Stimulated activated CD4-positive, alpha-beta T cell treated with anti-CD3 and anti-CD28 coated beads, Interleukin-4, amount 100 ng/mL, for 24 hours (primary cell): ENCODE results near the gene GOLGA8A.
"Not testable (repeated sequence)": the region's sequence is repeated elsewhere in the genome, so short reads cannot be mapped to it uniquely, and the experiment has no call there.

Experiments
- DNase-seq: peaks from one replicate; pipeline ENCODE4 v3.0.0-alpha.2; 2020

GOLGA8A gene

DNA sequence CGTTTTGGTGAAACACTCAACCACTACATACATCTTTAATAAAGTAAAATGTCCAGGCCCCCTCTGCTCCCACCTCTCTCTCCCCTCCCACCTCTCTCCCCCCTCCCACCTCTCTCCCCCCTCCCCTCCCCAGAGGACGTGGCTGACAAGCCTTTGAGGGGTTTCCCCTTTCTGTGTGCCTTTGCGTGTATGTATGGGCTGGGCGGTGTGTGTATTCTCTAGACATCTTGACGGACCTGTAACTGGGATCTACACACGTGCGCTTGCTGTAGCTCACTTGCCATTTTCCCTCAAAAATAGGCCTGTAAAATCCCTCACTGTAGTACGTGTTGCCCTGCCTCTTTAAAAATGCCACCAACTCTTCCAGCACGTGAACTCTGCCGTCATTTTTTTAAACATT is 28.6 kb downstream of the GOLGA8A start:
- DNase-seq: not testable (repeated sequence)

DNA sequence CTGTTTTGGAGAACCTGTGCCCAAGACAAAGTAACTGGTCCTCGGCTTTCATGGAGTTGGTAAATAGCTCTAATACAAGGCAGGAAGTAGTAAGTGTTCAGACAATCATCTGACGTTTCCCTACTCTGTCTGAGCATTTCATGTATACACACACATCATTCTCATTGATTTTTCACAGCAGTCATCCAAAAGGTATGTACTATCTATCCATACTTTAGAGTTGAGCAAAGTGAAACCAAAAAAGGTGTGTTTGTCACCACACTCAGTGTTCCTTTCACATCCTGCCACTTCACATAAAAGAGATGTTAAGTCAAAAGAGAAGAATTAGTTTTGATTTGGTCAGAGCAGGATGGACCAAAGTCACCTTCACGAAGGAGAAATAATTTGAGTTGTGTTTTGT is 33.7 kb downstream of the GOLGA8A start:
- not testable (repeated sequence) for DNase-seq

DNA sequence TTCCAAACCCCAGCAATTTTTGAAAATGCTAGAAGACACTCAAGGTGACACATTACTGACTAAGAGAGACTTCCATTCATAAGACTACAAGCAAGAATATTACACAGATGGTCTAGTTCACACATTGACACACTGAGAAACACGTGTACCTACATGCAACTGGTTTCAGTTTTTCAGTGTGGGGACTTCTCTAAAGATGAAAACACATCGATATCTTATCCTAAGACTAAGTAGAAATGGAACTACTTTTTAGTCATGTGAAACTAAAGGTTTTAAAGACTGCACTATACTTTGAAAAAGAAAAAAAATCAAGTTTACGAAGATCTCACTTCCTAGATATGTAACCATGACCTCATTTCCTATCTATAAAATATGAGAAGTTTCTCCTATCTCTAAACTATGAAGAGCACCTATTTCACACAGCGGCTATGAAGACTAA is 34.4 kb downstream of the GOLGA8A start:
- not testable (repeated sequence) for DNase-seq

DNA sequence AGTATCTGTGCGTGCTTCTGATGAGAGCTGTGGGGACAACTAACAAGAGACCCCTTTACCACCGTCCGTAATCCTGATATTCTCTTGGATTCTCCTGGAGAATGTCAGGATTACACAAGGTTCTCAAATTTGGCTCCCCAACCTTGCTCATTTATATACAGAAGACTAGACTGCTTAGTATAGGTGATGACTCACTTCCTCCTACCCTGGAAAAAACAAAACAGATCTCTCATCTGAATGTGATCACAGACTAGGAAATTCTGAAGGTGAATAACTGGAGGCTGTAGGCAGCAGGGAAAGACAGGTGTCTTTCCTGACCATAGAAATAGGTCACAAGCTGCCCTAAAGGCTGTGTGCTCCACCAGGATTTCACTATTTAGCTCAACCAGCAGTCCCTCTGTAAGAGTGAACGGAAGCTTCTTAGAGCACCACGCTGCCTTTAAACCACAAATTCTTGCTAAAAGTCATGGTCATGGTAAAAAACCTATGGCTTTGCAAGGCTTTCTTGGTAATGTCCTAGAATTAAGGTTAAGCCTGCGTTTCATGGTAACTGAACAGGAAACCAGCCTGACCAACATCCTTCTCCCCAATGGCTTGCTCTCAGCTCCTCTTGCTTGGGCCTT is 39.9 kb downstream of the GOLGA8A start:
- peak; percentile 20 for DNase-seq

DNA sequence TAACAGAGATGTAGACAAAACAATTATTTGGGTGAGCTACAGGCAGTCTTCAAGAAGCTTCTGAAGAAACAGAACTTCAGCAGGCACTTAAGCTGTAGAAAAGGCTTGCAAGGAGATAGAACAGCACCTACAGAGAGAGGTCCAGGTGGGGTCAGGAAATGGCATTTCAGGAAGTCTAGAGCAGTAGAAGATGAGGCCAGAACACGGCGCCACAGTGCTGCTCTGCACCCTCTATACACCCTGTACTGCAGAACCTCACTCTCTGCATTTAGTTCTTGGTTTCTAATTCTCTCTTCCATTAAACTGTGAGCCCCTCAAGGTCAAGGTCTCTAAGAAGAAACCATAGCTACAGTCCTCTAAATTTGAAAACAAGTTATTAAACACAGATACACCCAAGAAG is 44.6 kb downstream of the GOLGA8A start:
- DNase-seq: not testable (repeated sequence)

DNA sequence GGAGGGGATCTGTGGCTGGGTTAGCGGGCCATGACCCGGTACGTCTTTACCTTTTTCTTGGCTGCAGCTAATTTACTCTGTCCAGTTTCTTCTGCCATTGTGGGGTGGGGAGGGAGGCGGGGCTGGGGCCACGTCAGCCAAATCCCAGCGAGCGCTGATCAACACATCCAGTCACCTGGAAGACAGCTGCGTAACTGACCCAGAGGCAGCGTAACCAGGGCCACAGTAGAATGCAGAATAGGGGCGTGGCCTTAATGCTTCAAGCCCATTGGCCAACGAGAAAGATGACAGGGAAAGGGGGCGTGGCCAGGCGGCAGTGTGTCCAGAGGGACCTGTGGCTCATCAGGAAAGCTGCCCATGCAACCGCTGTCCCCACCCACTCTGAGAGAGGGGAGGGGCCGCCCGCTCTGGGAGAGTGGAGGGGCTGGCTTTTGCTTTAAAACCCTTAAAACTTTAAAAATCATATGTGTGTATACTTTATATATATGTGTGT is 48.0 kb downstream of the GOLGA8A start:
- not testable (repeated sequence) for DNase-seq
